A204.1 (cell line): ENCODE results near the gene LRRC32.

Source experiments
- FAIRE-seq: peaks from 2 replicates; lab custom pipeline; 2012; peaks lifted over from hg19 to GRCh38; lab: Jason Lieb, UNC

LRRC32 gene

DNA sequence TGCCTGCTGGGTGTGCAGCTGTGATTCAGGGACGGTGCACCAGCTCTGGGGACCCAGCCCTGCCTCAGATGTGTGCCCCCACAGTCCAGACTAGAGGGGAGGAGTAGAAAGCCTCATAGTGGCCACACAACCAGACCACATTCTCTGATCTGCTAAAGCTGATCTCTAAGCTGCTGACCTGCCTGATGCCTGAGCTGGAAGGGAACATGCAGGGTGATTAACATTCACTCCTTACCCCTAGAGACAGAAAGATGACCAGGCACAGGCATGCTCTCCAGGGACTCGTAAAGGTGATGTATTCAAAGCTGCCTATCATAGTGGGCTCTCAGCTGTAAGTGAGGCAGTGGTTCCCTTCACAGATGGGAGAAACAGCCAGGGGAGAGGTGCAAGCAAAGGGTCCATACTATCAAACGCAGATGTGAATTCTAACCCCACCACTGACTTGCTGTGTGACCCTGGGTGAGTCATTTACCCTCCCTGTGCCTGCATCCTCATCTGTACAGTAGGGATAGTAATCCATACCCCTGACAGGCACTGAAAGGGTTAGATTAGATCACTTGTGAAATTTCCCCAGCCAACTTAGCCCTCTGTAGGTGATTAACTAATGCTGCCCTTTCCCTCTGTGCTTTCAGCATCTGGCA, 29.0 kb upstream of the LRRC32 start:
- no peak for FAIRE-seq

GRCh38 chr11:76698321-76699043, 27.9 kb upstream of the LRRC32 start:
- FAIRE-seq, result no peak

DNA sequence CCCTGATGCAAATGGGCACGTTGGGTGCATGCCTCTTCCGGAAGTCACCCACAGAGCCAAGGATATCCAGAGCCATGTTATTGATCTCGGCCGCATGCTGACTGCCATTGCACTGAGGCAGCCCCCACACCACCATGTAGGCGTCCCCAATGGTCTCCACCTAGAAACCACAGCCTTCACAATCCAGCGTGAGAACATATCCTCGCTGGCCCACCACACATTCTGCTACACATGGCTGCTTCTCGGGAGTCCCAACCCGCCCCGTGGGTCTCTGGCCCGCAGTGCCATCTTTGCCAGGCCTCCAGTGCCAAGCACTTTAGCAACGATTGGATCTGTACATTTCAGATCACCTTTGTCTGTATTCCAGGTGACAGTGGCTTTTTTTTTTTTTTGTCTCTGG, 26.2 kb upstream of the LRRC32 start:
- no peak for FAIRE-seq

- no peak for FAIRE-seq
Observed at GRCh38 chr11:76695771-76696170, 25.2 kb upstream of the LRRC32 start.

GRCh38 chr11:76695133-76695532, 24.6 kb upstream of the LRRC32 start:
- FAIRE-seq, result no peak

- no peak for FAIRE-seq
Observed at GRCh38 chr11:76694664-76695063, 24.1 kb upstream of the LRRC32 start.

DNA sequence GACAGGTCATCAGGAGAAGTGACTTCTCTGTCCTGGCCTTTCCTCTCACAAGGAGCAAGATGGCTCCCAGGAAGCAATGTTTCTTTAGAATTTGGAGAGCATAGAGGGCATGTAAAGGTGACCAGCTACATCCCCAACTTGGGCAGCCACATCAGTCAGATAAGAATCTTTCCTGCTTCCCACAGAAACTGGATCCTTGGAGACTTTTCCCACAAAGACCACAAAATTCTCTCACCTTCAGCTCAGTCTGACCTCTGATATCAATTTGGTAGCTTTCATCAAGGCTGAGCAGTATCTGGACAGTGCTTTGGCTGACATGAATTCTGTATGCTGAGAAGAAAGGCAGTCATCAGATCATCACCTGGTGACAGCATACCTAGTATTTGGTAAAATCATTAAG, 23.3 kb upstream of the LRRC32 start:
- no peak for FAIRE-seq

GRCh38 chr11:76692956-76693355, 22.4 kb upstream of the LRRC32 start:
- FAIRE-seq, result no peak

GRCh38 chr11:76691655-76692054, 21.1 kb upstream of the LRRC32 start:
- no peak for FAIRE-seq

DNA sequence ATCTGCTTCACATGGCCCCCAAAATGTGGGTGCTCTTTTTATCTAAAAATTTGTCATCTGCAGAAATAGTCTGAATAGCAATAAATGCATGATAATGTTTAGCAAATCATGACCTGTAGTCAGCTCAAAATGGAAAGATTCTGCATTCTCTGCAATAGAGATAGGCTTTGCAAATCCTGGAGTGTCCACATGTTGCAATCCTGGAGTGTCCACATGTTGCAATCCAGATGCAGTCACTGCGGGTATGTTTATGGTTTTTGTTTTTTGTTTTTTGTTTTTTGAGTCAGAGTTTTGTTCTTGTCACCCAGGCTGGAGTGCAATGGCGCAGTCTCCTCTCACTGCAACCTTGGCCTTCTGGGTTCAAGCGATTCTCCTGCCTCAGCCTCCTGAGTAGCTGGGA, 20.2 kb upstream of the LRRC32 start:
- FAIRE-seq, result no peak

DNA sequence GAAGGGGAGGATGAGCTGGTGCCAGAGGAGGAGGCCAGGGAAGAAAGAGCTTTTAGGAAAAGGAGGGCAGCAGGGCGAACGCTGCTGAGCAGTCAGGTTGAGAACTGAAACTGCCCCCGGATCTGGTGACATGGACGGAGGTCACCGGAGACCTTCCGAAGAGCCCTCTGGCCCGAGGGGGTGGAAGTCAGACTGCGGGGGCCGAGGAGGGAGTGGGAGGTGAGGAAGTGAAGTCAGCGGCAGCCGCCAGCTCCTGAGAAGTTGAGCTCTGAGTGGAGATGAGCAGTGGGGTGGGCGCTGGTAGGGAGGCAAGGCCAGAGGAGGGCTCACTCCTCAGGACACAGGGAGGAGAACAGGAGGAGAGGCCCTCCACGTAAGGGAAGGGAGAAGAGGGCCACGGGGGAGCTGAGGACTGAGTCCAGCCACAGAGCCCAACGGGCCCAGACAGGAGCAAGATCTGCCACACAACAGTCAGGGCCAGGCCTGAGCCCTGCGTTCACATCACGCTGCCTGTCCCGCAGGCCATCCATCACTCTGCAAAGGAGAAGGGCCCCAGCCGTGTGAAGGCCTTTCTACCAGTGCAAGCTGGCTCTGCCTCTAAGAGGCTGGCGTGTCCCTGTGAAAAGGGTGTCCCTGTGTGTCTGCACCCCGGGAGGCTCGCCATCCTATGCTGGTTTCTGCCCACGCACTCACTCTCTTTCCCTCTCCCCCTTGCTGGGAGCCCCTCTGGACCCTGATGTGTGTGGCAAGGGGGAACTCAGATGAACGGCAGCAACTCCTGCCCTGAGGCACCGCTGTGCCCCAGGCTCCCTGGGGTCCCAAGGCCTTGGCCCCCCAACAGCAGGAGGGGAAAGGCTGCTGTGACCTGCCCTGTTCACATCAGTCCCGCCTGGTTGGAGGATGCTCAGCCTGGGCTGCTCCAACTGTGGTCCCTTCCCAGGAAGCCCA, 19.0 kb upstream of the LRRC32 start:
- no peak for FAIRE-seq

DNA sequence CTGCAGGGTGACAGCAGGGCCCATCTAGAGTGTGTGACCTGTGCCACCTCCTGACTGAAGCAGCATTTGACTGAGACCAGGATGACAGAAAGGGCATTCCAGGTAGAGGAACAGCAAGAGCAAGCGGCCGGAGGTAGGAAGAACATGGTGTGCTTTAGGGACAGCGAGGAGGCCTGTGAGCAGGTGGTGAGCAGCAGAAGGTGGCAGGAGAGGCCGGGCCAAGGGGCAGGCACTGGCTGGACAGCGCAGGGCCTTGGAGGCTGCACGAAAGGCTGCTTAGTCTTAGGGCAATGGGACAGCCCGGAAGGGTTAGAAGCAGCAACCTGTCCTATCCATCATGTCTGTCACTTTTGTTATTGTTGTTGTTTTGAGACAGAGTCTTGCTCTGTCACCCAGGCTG, 17.6 kb upstream of the LRRC32 start:
- no peak for FAIRE-seq

DNA sequence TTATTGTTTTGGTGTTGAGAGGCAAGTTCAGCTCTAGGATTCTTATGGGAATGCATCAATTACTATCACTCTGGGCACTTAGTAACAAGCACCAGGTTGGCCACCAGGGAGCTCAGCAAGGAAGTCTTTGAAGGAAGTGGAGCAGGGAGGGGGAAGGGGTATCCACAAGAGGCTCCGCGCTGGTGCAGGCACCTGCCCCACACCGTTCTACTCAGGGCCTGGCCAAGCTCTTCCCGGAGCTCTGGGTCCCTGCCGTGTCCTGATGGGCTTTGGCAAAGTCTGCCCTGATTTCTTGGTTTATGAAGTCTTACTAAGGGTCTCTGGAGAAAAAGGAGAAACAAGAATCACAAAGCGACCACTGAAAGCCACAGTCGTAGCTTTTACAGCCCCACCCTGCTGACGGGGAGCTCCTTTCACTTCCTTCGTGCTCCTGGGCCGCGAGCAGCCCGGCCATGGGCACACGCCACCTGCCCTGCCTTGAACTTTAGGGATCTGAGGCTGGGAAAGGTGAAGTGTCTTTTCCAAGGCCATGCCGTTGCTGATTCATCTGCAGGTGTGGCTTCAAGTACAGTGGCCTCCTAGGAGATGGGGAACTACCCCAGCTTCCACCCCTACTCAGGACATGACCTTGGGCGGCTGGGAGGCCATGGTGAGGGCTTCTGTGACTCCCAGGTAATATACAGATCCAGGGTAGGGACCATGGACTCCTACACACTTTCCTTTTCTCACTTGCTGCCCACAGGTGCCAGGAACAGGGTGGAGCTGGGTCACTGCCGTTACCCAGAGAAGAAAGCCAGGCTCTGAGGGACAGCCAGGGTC, 15.9 kb upstream of the LRRC32 start:
- no peak for FAIRE-seq

- no peak for FAIRE-seq
Observed at GRCh38 chr11:76685831-76686230, 15.3 kb upstream of the LRRC32 start.

DNA sequence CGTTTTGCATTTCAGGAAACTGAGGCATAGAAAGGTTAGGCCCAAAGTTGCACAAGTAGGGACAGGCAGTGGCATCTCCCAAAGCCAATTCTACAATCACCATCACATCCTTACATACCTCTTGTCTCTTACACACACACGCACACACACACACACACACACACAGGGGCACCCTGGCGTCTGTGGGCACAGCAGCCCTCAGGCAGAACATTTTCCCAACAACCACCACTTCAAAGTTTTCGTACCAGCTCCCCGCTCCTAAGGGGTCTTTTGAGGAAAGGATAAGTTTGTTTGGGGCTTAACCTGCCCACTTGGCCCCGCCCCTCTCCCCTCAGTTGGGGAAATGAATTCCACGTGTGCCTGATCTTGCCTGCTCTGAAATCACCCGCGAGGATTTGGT, 14.7 kb upstream of the LRRC32 start:
- no peak for FAIRE-seq

- no peak for FAIRE-seq
Observed at GRCh38 chr11:76684516-76684915, 14.0 kb upstream of the LRRC32 start.

DNA sequence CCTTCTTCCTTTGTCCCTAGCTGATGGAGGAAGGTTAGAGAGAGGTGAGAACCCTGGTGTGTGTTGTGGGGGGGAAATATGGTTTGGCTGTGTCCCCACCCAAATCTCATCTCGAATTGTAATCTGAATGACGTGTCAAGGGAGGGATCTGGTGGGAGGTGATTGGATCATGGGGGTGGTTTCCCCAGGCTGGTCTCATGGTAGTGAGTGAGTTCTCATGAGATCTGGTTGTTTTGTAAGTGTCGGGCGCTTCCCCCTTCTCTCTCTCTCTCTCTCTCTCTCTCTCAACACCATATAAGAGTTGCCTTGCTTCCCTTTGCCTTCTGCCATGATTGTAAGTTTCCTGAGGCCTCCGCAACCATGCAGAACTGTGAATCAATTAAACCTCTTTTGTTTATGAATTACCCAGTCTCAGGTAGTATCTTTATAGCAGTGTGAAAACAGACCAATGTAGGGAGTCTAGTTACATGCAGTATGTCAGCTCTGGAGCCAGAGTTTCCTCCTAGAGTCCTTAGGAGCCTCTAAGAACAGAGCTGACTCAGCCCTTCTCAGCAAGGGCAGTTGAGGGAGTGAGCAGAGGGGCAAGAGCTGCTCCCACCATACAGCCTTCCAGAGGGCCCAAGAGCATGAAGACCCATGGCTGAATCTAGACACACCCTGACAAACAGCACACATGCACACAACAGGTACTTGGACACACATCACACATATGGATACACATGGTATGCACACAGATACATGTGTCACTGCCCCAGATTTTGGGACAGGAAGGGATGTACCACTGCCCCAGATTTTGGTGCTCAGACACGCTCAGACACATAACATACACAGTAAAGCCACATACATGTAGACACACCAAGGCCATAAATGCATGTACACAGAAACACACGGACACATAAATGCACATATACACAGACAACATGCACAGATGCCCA, 12.9 kb upstream of the LRRC32 start:
- no peak for FAIRE-seq

DNA sequence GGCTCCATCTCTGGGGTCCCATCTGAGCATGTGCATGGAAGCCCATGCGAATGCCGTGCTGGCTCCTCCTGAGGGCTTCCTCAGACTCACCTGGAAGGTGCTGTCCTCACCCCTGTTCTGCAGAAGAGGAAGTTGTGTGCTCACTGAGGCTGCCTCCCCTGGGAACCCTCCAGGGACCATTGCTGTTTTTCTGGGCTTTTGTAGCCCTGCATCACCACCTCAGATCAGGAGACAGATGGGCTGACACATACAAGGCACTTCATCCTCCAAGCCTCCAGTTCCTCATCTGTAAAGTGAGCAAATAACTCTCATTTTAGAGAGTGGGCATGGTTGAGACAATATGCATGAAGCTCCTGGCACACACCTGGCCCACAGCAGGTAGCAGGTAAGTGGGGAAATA, 12.1 kb upstream of the LRRC32 start:
- FAIRE-seq, result no peak

- FAIRE-seq, result no peak
Observed at GRCh38 chr11:76682106-76682505, 11.6 kb upstream of the LRRC32 start.

GRCh38 chr11:76680518-76681425, 10.2 kb upstream of the LRRC32 start:
- no peak for FAIRE-seq
